Activated CD4-positive, alpha-beta T cell treated with anti-CD3 and anti-CD28 coated beads for 4 hours (primary cell): ENCODE measurements around the gene SEPHS2.
A peak's percentile ranks its signal among the peaks of the same experiment; 100 is the strongest.
"Not testable (repeated sequence)": the region's sequence is repeated elsewhere in the genome, so short reads cannot be mapped to it uniquely, and the experiment has no call there.

Experiments
- DNase-seq, 2 donors: peaks; one replicate each; pipeline ENCODE4 v3.0.0-alpha.2; 2020

The SEPHS2 gene

DNA sequence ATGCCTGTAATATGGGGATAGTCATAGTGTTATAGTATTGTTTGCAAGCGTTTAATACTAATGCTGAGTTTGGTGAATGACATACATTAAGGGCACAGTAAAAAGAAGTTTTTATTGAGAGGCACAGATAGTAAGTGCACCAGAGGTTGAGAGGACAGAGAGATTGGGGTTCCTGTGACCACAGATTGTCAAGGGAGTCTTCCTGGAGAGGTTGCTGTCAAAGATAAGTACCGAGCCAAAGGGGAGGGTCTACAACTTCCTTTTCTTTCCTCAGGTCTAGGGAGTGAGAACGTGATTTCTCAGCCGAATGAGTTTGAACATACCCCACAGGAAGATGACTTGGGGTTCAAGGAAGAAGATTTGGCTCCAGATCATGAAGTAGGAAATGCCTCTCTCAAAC lies 48.6 kb downstream of the SEPHS2 start:
- DNase-seq: no peak

GRCh38 chr16:30396627-30397026 lies 49.0 kb downstream of the SEPHS2 start:
- not testable (repeated sequence) for DNase-seq

DNA sequence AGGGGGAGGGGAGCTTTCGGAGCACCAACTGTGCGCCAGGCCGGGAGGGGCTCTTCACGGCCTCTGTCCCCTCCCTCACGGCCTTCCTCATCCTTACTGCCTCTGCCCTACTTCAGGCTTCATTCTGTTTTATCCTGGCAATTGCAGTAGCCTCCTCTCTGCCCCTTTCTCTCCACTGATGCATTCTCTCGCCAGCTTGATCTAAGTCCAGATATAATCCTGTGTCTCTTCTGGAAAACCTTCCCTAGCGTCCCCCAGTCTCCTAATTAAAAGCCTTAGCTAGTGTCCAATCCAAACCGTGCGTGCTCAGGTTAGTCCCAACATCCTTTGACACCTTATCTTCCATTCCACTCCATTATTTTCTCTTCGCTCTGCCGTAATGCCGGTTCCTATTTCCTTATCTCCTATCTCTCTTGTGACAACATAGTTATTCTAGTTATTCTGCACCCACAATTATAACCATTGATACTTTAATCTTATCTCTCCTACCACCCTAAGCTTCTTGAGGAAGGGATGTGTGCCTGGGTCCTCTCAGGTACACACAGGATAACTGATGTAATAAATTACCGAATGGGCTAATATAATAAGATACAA lies 49.6 kb downstream of the SEPHS2 start:
- DNase-seq: no peak

DNA sequence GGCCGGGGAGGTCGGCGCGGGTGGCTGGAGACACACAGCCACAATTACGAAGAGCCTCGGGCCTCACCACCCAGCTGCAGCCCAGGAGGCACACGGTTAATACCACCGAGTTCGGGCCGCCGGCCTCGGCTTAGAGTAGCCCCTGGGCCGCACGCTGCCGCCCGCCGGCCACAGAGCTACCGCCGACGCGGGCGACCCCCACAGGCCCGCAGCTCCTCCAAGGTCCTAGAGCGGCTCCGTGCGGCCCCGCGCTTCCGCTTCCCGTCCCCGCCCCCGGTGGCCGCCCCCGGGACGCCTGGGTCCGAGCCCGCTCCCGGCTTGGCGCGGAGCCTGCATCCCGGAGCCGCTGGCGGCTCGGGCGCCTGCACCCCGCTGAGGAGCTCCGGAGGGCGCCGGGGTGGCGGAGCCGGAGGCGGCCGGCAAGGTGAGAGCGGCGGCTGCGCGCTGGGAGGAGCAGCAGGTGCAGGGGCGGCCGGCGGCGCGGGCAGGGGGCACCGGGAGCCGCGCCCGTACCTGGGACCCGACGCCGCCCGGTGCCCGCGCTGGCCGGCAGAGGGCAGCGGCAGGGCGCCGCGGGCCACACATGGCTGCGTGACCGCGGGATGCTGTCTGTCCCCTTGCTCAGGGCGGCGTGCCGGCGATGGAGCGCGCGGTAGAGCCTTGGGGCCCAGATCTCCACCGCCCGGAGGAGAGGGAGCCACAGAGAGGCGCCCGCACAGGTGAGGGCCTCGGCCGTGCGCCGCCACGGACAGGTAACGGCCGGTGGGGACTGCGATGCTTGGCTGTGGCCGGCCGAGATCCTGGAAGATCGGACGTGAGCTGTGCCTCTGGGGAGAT lies 50.3 kb downstream of the SEPHS2 start, which contains the start of gene ZNF48:
TSS of gene ZNF48 (plus strand) at position 266 of the 837 bp plus-strand sequence. CDS start at position 641, 375 bp downstream.
- peak; percentile 42 to 49 for DNase-seq

- DNase-seq: no peak
These were observed 51.0 kb downstream of the SEPHS2 start for GRCh38 chr16:30394592-30395154.
